ENCODE measurements around the gene PEA15.

The PEA15 gene

DNA sequence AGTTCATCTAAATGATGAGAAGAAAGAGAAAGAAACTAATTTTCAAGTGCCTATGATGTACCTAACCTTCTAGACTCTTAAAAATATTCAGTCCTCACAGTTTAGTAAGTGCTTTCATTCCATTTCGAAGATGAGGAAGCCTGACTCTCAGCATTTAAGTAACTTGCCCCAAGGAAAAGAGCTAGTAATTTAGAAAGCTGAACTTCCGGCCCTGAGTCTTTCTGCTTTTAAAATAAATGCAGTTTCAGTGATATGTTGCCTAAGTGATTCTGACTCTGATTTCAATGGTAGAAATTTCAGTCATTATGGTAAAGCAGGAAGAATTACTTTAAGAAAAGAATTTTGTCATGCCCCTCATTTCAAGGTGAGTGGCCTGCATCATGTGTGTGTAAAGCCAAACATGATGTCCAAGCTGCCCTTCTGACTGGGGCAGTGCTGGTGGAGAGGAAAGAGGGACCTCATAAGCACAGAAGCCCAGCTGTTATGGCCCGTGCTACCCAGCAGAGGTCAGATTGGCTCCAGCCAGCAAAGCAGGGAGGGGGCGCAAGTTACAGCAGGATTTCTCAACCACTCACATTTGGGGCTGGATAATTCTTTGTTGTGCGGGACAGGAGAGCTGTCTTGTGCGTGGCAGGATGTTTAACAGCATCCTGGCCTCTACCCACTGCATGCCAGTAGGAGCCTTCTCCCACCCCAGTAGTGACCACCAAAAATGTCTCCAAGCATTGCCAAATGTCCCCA lies 43.0 kb upstream of the PEA15 start:
- TF ChIP-seq, protein P1, sequence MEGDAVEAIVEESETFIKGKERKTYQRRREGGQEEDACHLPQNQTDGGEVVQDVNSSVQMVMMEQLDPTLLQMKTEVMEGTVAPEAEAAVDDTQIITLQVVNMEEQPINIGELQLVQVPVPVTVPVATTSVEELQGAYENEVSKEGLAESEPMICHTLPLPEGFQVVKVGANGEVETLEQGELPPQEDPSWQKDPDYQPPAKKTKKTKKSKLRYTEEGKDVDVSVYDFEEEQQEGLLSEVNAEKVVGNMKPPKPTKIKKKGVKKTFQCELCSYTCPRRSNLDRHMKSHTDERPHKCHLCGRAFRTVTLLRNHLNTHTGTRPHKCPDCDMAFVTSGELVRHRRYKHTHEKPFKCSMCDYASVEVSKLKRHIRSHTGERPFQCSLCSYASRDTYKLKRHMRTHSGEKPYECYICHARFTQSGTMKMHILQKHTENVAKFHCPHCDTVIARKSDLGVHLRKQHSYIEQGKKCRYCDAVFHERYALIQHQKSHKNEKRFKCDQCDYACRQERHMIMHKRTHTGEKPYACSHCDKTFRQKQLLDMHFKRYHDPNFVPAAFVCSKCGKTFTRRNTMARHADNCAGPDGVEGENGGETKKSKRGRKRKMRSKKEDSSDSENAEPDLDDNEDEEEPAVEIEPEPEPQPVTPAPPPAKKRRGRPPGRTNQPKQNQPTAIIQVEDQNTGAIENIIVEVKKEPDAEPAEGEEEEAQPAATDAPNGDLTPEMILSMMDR (IDR thresholded peaks at IDR 0.05; ENCODE audit: control insufficient read depth, insufficient read depth, low read depth, low read length, missing control alignments) = peak; percentile 80
- H3K4me3 ChIP-seq (ENCODE audit: control insufficient read depth, low read depth, low read length) = no peak overlapping the region
- no peak for DNase-seq (ENCODE audit: low read depth)

DNA sequence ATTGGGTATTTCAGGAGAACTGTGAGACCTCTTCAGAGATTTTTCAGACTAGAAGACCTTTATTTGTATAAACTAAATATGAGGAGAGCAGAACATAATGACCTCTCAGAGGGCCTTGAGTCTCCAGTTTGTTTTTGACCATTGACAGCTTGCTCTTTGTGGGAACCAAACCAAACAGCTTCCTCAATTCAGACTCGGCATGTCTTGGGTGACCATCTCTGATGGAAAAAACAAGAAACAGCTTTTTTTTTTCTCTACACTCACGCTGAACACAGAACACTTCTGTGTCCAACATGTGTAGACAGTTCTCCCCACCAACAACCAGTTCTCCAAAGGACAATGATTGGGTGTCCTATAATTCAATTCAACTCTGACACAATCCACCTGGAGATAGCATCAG lies 42.3 kb upstream of the PEA15 start:
- TF ChIP-seq, protein P1 (IDR thresholded peaks at IDR 0.05; ENCODE audit: control insufficient read depth, insufficient read depth, low read depth, low read length, missing control alignments) = no peak
- no peak overlapping the region for H3K4me3 ChIP-seq (ENCODE audit: control insufficient read depth, low read depth, low read length)
- DNase-seq (ENCODE audit: low read depth) = no peak

DNA sequence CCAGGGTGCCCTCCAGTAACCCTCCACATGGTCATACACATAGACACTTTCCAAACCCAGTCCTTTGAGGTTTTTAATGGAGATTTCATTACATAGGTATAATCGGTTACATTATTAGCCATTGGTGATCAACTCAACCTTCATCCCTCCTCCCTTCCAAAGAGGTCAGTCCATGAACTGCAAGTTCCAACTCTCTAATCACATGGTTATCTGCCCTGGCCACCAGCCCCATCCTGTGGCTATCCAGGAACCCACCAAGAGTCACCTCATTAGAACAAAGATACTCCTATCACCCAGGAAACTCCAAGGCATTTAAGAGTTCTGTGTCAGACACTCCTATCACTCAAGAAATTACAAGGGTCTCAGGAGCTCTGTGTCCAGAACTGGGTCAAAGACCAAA lies 41.6 kb upstream of the PEA15 start:
- TF ChIP-seq, protein P1 (IDR thresholded peaks at IDR 0.05; ENCODE audit: control insufficient read depth, insufficient read depth, low read depth, low read length, missing control alignments) = peak; percentile 21
- no peak overlapping the region for H3K4me3 ChIP-seq (ENCODE audit: control insufficient read depth, low read depth, low read length)
- no peak for DNase-seq (ENCODE audit: low read depth)

DNA sequence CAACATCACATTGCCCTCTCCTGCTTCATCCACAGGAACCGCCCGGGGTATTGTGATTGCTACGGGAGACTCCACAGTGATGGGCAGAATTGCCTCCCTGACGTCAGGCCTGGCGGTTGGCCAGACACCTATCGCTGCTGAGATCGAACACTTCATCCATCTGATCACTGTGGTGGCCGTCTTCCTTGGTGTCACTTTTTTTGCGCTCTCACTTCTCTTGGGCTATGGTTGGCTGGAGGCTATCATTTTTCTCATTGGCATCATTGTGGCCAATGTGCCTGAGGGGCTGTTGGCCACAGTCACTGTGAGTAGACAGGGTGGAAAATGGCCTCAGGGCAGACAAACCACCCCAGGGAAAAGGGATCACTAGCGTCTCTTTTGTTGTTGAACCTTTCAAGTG lies 41.1 kb upstream of the PEA15 start:
- TF ChIP-seq, protein P1 (IDR thresholded peaks at IDR 0.05; ENCODE audit: control insufficient read depth, insufficient read depth, low read depth, low read length, missing control alignments) = no peak
- no peak for DNase-seq (ENCODE audit: low read depth)
- no peak overlapping the region for H3K4me3 ChIP-seq (ENCODE audit: control insufficient read depth, low read depth, low read length)

DNA sequence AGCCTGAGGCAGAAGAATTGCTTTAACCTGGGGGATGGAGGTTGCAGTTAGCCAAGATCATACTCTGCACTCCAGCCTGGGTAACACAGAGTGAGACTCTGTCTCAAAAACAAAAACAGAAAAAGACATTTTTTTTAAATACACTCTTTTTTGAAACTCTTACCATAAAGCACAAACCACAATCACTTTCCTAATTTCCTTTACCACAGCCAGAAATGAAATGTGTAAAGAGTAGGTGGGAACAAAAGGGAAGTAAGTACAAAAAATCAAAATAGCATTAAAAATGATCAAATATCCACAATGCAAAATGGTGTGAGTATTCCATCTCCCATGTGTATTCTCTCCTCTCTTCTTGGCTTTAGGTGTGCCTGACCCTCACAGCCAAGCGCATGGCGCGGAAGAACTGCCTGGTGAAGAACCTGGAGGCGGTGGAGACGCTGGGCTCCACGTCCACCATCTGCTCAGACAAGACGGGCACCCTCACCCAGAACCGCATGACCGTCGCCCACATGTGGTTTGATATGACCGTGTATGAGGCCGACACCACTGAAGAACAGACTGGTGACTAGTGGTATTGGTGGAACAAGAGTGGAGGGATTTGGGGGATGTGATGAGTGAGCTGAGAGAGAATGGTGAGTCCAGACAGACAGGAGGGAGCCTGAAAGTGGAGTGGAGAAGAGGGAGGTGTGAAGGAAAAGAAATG lies 38.9 kb upstream of the PEA15 start:
- TF ChIP-seq, protein P1 (IDR thresholded peaks at IDR 0.05; ENCODE audit: control insufficient read depth, insufficient read depth, low read depth, low read length, missing control alignments) = no peak
- no peak overlapping the region for H3K4me3 ChIP-seq (ENCODE audit: control insufficient read depth, low read depth, low read length)
- DNase-seq (ENCODE audit: low read depth) = no peak

GRCh38 chr1:160167056-160167455 lies 38.1 kb upstream of the PEA15 start:
- H3K4me3 ChIP-seq (ENCODE audit: control insufficient read depth, low read depth, low read length) = no peak overlapping the region
- DNase-seq (ENCODE audit: low read depth) = no peak
- TF ChIP-seq, protein P1 (IDR thresholded peaks at IDR 0.05; ENCODE audit: control insufficient read depth, insufficient read depth, low read depth, low read length, missing control alignments) = no peak
